ENCODE results near the gene SIPA1L3.

DNA sequence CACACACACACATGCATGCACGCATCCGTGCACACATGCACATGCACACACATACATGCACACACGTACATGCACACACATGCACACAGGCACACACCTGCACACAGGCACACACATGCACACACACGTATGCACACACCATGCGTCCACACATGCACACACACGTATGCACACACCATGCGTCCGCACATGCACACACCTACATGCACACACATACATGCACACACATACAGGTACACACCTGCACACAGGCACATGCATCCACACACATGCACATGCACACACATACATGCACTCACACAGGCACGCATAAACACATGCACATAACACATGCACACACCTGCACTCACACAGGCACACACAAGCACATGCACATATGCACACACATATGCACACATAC lies 204.9 kb downstream of the SIPA1L3 start:
- TF ChIP-seq ZFX (IDR thresholded peaks at IDR 0.05), result no peak
- TF ChIP-seq, protein P1, sequence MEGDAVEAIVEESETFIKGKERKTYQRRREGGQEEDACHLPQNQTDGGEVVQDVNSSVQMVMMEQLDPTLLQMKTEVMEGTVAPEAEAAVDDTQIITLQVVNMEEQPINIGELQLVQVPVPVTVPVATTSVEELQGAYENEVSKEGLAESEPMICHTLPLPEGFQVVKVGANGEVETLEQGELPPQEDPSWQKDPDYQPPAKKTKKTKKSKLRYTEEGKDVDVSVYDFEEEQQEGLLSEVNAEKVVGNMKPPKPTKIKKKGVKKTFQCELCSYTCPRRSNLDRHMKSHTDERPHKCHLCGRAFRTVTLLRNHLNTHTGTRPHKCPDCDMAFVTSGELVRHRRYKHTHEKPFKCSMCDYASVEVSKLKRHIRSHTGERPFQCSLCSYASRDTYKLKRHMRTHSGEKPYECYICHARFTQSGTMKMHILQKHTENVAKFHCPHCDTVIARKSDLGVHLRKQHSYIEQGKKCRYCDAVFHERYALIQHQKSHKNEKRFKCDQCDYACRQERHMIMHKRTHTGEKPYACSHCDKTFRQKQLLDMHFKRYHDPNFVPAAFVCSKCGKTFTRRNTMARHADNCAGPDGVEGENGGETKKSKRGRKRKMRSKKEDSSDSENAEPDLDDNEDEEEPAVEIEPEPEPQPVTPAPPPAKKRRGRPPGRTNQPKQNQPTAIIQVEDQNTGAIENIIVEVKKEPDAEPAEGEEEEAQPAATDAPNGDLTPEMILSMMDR (conservative IDR thresholded peaks at IDR 0.05), result no peak

Measured in C4-2B (cell line).